Stomach (tissue), 4 donors: ENCODE measurements around the gene MAP3K19.

Experiments used
- CTCF ChIP-seq, 7 experiments: fragments of 450-650 bp in 4 of 7; fragments of 200-600 bp in 3 of 7; sonication (generic) in 3 of 7; IDR thresholded peaks; one replicate each; pipeline ENCODE4 v1.5.1; 2016 to 2019; ENCODE audit warnings: antibody characterized with exemption in 7 of 7, control low read depth in 2 of 7, mild to moderate bottlenecking in 1 of 7
- EP300 ChIP-seq: sonication (generic); formaldehyde crosslinking; IDR thresholded peaks from one replicate; pipeline ENCODE4 v1.6.1; 2017; ENCODE audit warnings: antibody characterized with exemption
- POLR2A ChIP-seq, 4 donors: fragments of 450-650 bp; IDR thresholded peaks; one replicate each; pipeline ENCODE4 v1.6.1; 2016; ENCODE audit warnings: antibody characterized with exemption in 4 of 4, control low read depth in 2 of 4, mild to moderate bottlenecking in 1 of 4, moderate library complexity in 1 of 4
- POLR2AphosphoS5 ChIP-seq, 3 donors: sonication (generic); formaldehyde crosslinking; IDR thresholded peaks; one replicate each; pipeline ENCODE4 v1.6.1; 2016; ENCODE audit warnings: antibody characterized with exemption in 3 of 3

DNA sequence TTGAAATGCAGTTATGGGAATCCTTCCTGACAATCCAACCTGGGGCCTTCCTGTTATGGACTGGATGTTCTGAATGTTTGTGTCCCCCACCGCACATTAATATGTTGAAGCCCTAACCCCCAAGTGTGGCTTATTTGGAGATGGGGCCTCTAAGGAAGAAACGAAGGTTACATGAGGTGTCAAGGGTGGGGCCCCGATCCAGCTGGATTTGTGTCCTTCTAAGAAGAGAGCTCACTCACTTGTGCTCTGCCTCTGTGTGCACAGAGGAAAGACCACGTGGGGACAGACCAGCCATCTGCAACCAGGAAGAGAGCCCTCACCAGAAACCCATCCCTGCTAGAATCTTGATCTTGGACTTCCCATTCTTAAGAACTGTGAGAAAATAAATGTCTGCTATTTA is 44.4 kb downstream of the MAP3K19 start:
- TF ChIP-seq POLR2AphosphoS5 (IDR thresholded peaks at IDR 0.05) = no peak
- TF ChIP-seq CTCF (IDR thresholded peaks at IDR 0.05) = no peak
- TF ChIP-seq EP300 = no peak
- no peak for TF ChIP-seq POLR2A (IDR thresholded peaks at IDR 0.05)
